WERI-Rb-1 (cell line): ENCODE data around the gene NDUFB4.
"Not testable (repeated sequence)": the region's sequence is repeated elsewhere in the genome, so short reads cannot be mapped to it uniquely, and the experiment has no call there.

ENCODE experiments used
- DNase-seq: peaks from one replicate; pipeline ENCODE4 v3.0.0-alpha.2; 2020
- H3K27ac ChIP-seq: fragments of 250-450 bp; sonication (Bioruptor Pico); 2 replicates; pipeline ENCODE4 v1.5.1; 2020; ENCODE audit warnings: mild to moderate bottlenecking, moderate library complexity
- H3K27me3 ChIP-seq: fragments of 250-450 bp; sonication (Bioruptor Pico); 2 replicates; pipeline ENCODE4 v1.5.1; 2021; ENCODE audit warnings: mild to moderate bottlenecking, low read depth, moderate library complexity; ENCODE audit not compliant: insufficient read depth, severe bottlenecking
- H3K36me3 ChIP-seq: fragments of 250-450 bp; sonication (Bioruptor Pico); 2 replicates; pipeline ENCODE4 v1.5.1; 2020; ENCODE audit warnings: mild to moderate bottlenecking, moderate library complexity
- H3K4me3 ChIP-seq: 2 replicates; pipeline ENCODE4 v1.5.1; 2011; ENCODE audit warnings: low read depth, mild to moderate bottlenecking, control low read depth, low read length
- H3K9me3 ChIP-seq: fragments of 250-450 bp; sonication (Bioruptor Pico); 2 replicates; pipeline ENCODE4 v1.5.1; 2021; ENCODE audit warnings: mild to moderate bottlenecking, moderate library complexity; ENCODE audit not compliant: severe bottlenecking
- CTCF ChIP-seq: IDR thresholded peaks from 2 replicates; pipeline ENCODE4 v1.5.1; 2011; ENCODE audit warnings: low read depth, mild to moderate bottlenecking, control low read depth, inconsistent platforms, low read length

Gene NDUFB4

GRCh38 chr3:120608506-120608905 lies 12.4 kb downstream of the NDUFB4 start:
- H3K36me3 ChIP-seq = no peaks in the 10 kb centered on the region
- no peaks in the 10 kb centered on the region for H3K27me3 ChIP-seq
- H3K4me3 ChIP-seq = no peak overlapping the region
- H3K9me3 ChIP-seq = no peaks in the 10 kb centered on the region
- no peak overlapping the region for H3K27ac ChIP-seq
- no peak for DNase-seq
- TF ChIP-seq CTCF = no peak

- TF ChIP-seq CTCF = no peak
- no peak overlapping the region for H3K27ac ChIP-seq
Observed at GRCh38 chr3:120614765-120615164, 18.6 kb downstream of the NDUFB4 start.

GRCh38 chr3:120615847-120616609 lies 19.9 kb downstream of the NDUFB4 start:
- no peak overlapping the region for H3K4me3 ChIP-seq
- H3K27me3 ChIP-seq = no peaks in the 10 kb centered on the region
- H3K9me3 ChIP-seq = no peaks in the 10 kb centered on the region
- TF ChIP-seq CTCF = no peak
- DNase-seq = no peak
- H3K27ac ChIP-seq = no peak overlapping the region
- H3K36me3 ChIP-seq = no peaks in the 10 kb centered on the region

More at GRCh38 chr3:120614765-120615164, 18.6 kb downstream of the NDUFB4 start:
- H3K4me3 ChIP-seq = no peak overlapping the region
- no peak for DNase-seq
- H3K9me3 ChIP-seq = no peaks in the 10 kb centered on the region
- no peaks in the 10 kb centered on the region for H3K27me3 ChIP-seq
- no peaks in the 10 kb centered on the region for H3K36me3 ChIP-seq

GRCh38 chr3:120616745-120617144 lies 20.6 kb downstream of the NDUFB4 start:
- not testable (repeated sequence) for H3K27me3 ChIP-seq, H3K9me3 ChIP-seq, H3K36me3 ChIP-seq, H3K27ac ChIP-seq, DNase-seq, H3K4me3 ChIP-seq

GRCh38 chr3:120622457-120622856 lies 26.3 kb downstream of the NDUFB4 start:
- Histone ChIP-seq H3K27me3 (no peaks in the 10 kb centered on the region), H3K36me3 (no peaks in the 10 kb centered on the region), H3K27ac (no peak overlapping the region), H3K9me3 (peaks cover 15% of the 10 kb centered on the region), H3K4me3 (no peak overlapping the region)
- DNase-seq = no peak
- no peak for TF ChIP-seq CTCF

GRCh38 chr3:120622870-120623726 lies 27.0 kb downstream of the NDUFB4 start:
- TF ChIP-seq CTCF = peak; percentile 42; the same call in 1 of the 2 replicates
- H3K4me3 ChIP-seq = no peak overlapping the region
- peak; percentile 69 for DNase-seq
- no peaks in the 10 kb centered on the region for H3K36me3 ChIP-seq
- peaks cover 15% of the 10 kb centered on the region for H3K9me3 ChIP-seq
- H3K27me3 ChIP-seq = no peaks in the 10 kb centered on the region
- no peak overlapping the region for H3K27ac ChIP-seq
